22Rv1 (cell line): ENCODE measurements around the gene TMEM240.
A peak's percentile ranks its signal among the peaks of the same experiment; 100 is the strongest.
"Not testable (repeated sequence)": the region's sequence is repeated elsewhere in the genome, so short reads cannot be mapped to it uniquely, and the experiment has no call there.

Experiments used
- H3K27ac ChIP-seq: fragments of 450-650 bp; 2 replicates; pipeline ENCODE4 v1.5.1; 2017
- ZFX ChIP-seq: fragments of 450-650 bp; IDR thresholded peaks from 2 replicates; pipeline ENCODE4 v1.6.1; 2017; ENCODE audit warnings: antibody characterized with exemption, borderline replicate concordance
- TF ChIP-seq, protein P1 (sequence below): fragments of 450-650 bp; IDR thresholded peaks from 2 replicates; pipeline ENCODE4 v1.5.1; 2017; ENCODE audit warnings: mild to moderate bottlenecking

Gene TMEM240

DNA sequence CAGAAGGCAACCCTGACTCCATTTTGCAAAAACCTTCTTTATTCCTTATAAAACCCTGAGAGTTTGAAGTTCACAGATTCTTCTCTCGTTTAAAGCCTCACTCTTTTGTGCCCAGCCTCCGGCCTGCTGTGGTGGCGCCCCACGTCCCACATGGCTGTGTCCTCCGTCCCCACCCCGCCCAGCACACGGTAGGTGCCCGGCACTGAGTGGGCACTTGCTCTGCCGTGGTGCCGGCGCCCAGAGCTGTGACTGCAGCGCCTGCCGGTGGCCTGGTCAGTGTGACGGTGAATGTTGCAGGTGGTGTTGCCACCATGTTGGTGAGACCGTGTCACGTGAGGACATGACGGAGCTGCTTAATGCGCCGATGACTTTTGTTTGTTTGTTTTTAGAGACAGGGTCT lies 19.1 kb downstream of the TMEM240 start:
- TF ChIP-seq, protein P1, sequence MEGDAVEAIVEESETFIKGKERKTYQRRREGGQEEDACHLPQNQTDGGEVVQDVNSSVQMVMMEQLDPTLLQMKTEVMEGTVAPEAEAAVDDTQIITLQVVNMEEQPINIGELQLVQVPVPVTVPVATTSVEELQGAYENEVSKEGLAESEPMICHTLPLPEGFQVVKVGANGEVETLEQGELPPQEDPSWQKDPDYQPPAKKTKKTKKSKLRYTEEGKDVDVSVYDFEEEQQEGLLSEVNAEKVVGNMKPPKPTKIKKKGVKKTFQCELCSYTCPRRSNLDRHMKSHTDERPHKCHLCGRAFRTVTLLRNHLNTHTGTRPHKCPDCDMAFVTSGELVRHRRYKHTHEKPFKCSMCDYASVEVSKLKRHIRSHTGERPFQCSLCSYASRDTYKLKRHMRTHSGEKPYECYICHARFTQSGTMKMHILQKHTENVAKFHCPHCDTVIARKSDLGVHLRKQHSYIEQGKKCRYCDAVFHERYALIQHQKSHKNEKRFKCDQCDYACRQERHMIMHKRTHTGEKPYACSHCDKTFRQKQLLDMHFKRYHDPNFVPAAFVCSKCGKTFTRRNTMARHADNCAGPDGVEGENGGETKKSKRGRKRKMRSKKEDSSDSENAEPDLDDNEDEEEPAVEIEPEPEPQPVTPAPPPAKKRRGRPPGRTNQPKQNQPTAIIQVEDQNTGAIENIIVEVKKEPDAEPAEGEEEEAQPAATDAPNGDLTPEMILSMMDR, result no peak
- TF ChIP-seq ZFX, result no peak
- H3K27ac ChIP-seq, result no peak overlapping the region

DNA sequence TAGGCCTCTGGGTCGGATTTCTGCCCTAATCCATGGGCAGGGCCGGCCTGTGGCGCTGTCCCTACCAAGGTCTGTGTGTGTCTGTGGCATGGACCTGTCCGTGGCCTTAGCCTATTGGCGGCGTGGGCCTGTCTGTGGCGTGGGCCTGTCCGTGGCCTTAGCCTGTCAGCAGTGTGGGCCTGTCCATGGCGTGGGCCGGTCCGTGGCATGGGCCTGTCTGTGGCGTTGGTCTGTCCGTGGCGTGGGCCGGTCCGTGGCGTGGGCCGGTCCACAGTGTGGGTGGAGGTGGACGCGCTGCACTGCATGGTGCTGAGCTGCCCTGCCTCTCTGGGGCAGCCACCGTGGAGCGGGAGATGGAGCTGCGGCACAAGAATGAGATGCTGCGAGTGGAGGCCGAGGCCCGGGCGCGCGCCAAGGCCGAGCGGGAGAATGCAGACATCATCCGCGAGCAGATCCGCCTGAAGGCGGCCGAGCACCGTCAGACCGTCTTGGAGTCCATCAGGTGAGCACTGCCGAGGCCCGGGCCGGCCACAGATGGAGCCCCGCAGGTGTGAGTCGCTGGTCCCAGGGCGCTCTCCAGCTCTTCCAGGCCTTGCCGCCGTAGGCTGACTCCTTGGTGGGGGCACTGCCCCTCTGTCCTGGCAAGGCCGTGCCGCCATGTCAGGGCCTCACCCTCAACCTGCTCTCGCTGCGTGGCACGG lies 20.5 kb downstream of the TMEM240 start:
- not testable (repeated sequence) for H3K27ac ChIP-seq

DNA sequence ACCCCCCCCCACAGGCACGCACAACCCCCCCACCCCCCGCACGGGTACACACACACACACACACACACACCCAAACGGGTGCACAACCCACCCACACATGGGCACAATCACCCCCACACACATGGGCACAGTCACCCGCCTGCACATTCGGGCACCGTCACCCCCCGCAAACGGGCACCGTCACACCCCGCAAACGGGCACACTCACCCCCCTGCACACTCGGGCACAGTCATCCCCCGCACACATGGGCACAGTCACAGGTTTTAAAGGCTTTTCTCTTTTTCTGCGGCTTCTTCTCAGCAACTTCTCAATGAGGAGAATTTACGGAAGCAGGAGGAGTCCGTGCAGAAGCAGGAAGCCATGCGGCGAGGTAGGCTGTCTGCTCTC lies 21.8 kb downstream of the TMEM240 start:
- not testable (repeated sequence) for H3K27ac ChIP-seq

DNA sequence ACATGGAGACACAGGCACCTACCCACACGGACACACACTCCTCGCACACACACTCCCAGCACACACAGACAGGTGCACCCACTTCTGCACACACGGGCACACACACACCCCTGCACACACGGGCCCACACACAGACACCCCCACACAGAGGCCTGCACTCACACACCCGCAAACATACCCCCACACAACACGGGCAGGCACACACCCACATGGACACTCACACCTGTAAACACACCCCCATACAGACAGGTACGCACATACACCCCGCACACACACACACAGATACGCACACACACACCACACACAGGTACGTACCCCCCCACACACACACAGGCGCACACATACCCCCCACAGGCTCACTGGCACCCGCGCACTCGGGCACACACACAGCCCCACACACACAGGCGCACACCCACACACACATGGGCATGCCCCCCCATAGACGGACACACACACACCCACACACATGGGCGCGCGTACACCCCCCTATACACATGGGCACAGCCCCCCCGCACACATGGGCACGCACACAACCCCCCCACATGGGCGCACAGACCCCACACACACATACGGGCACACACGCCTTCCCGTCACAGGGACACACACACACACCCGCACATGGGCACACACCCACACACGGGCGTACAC lies 22.3 kb downstream of the TMEM240 start:
- TF ChIP-seq, protein P1, result no peak
- TF ChIP-seq ZFX, result no peak
- H3K27ac ChIP-seq, result no peak overlapping the region

DNA sequence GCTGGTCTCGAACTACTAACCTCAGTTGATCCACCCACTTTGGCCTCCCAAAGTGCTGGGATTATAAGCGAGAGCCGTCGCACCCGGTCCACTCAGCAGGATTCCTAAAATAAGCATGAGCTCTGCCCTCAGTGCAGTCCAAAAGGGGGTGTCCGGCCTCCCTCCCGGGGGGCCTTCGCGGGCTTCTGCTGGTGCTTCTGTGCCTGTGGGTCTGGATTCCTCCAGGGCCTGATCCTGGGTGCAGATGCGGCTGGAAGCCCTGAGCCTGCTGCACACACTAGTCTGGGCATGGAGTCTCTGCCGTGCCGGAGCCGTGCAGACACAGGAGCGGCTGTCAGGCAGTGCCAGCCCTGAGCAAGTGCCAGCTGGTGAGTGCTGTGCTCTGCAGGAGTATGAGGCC lies 23.5 kb downstream of the TMEM240 start:
- not testable (repeated sequence) for H3K27ac ChIP-seq

DNA sequence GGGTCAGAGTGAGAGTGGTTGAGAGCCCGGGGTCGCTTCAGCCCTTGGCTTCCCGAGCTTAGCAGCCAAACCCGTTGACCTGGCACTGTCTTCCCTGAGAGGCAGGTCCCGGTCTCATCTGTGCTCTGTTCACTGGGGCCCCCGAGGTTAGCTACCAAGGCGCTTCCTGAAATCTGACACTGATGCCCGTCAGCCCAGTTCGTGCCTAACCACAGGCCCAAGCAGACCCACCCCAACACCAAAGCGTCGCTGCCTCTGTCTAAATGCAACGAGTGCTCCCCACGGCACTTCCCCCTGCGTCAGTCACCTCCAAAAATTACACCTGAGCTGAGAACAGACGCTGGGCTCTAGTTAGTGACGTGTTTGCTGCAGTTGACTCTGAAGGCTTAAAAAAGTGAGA lies 26.0 kb downstream of the TMEM240 start:
- H3K27ac ChIP-seq, result not testable (repeated sequence)

DNA sequence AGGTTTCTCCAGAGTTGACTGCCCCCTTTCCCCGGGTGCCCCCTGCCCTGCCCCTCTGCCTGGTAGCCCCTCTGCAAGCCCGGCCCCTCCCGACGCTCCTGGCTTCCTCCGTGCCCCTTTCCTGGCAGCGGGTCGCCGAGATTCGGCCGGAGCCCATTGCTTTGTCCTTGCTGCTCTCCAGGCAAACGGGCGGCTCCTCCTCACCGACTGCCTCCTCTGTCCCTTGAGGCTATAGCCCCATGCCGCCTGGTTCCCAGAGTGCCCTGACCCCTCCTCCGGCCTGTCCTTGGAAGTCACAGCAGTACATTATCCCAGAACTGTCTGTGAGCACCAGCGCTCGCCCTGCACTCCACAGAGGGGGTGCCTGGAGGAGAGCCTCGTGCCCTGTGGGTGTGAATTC lies 26.7 kb downstream of the TMEM240 start:
- not testable (repeated sequence) for H3K27ac ChIP-seq

DNA sequence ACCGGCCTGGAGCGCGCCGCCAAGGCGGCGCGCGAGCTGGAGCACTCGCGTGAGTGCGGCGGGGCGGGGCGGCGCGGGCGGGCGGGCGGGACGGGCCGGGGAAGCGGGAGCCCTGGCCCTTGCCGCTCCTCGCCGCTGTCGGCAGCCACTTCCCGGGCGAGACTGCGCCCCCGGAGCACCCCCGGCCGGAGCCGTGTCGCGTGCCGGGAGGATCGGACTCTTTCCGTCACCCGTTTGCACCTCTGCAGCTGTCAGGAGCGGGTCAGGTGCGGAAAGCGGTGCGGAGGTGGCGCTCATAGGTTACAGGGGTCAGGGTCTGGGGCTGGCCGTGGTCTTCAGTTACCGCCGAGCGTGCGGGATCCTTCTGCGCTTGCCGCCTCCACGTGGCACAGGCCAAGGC lies 28.0 kb downstream of the TMEM240 start:
- peak overlapping the region; percentile 88 for H3K27ac ChIP-seq

DNA sequence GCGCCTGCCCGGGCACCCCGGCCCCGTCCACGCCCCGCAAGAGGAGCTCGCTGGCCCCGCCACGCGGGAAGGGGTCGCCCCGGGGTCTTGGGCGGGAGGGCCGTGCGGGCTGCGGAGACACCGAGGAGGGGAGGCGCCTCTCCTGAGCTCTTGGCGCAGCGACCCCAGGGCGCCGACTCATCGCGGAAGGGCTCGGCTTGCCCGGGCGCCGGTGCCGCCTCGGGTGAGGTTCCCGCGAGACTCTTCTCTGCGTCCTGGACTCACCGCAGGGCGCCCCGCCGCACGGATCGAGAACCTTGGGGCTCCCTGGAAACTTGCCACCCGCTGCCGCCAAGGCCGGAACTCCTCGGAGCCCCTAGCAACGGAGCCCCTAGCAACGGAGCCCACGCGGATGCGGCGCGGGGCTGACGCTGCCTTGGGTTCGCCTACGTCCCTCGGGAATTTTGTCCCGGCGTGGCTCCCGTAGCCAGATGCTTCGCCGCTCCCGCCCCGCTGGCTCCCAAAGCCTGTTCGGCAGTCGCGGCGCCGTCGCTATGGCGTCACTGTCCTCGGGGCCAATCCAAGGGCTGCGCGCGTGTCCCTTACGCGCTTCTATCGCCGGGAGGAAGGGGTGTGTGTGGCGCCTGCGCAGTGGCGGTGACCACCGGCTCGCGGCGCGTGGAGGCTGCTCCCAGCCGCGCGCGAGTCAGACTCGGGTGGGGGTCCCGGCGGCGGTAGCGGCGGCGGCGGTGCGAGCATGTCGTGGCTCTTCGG lies 28.7 kb downstream of the TMEM240 start, which contains the start of gene ATAD3A:
Gene ATAD3A (plus strand): TSS at position 630 of the 753 bp plus-strand sequence. CDS start 107 bp downstream, at position 737.
- TF ChIP-seq, protein P1, result no peak
- TF ChIP-seq ZFX, result no peak
- peak within 1 kb of the TSS; percentile 88 for H3K27ac ChIP-seq

DNA sequence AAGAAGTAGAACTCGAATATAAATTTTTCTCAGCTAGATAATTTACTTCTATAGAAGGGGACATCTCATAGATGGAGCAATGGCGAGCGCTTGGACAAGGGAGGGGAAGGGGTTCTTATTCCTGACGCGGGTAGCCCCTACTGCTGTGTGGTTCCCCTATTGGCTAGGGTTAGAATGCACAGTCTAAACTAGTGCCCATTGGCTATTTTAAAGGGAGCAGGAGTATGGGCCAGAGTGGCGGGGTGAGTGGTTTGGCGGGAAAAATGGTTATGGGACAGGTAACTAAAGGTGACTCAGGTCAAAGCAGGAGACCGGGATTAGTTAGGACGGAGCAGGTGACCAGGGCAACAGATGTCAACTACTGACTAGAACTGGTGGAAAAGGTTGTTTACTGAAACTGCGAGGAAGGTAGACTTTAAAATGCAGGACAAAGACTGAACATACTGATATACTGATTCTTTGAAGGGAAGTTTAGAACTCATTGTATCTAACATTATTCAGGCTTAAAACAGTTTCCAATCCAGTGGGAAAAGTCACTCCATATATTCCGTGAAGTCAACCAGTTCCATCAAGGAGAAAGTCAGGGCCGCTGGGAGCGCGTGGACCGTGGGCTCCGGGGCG lies 29.4 kb downstream of the TMEM240 start:
- TF ChIP-seq ZFX, result no peak
- TF ChIP-seq, protein P1, result no peak
- peak overlapping the region; percentile 88 for H3K27ac ChIP-seq

DNA sequence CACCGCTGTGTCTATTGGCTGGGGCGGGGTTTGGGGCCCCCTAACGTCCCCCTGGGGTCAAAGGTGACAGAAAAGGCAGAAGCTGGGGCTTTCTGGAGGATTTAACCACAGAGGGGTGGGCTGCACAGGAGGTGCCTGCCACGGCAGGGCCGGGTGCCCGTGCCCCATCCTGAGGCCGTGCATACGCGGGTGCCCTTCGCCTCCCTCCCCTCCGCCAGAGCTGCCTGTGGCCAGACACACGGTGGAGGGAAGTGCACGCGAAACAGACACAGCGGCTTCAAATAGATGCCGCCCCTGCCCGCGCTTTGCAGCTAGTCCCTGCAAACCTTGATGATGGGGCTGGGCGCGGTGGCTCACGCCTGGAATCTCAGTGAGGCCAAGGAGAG lies 31.0 kb downstream of the TMEM240 start:
- H3K27ac ChIP-seq, result not testable (repeated sequence)

DNA sequence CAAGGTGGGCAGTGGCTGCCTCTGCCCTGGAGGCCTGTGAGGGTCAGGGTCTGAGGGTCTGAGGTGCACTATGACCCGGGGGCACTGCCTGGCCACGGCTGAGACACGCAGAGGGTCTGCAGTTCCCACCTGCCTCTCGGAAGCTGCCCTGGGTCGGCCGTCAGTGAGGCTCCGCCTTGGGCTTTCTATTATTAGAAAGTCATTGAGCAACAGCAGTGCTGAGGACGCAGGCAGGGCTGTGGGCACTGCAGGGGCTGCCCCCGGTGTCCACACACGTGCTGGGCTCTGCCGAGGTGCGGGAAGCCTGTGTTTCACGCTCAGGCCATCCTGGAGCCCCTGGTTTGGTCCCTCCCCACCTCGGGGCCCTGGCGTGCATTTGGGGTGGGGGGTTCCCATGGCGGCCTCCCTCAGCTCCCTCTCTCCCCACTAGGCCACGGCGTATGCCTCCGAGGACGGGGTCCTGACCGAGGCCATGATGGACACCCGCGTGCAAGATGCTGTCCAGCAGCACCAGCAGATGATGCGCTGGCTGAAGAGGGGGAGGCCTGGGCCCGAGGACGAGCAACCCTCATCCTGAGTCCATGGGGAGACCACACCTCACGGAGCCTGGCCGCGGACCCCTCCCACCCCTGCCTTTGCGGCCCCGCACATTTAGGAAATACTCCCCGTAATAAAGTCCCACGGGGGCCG lies 31.5 kb downstream of the TMEM240 start:
- H3K27ac ChIP-seq, result not testable (repeated sequence)
